GM10248 (cell line): ENCODE measurements around the gene KRTAP10-4.

Experiments used
- CTCF ChIA-PET: fragments of 300-600 bp; sonication (Branson Sonifier 250); formaldehyde crosslinking; extraction: SDS; loops from one replicate; lab custom pipeline; 2021; ENCODE audit warnings: antibody characterized with exemption; lab: Yijun Ruan, JAX
- POLR2A ChIA-PET: fragments of 350-650 bp; sonication (Branson Sonifier 250); formaldehyde crosslinking; extraction: SDS; loops from one replicate; lab custom pipeline; 2020; ENCODE audit warnings: antibody characterized with exemption; lab: Yijun Ruan, JAX
- DNase-seq: peaks from one replicate; pipeline ENCODE4 v3.0.0; 2012; ENCODE audit errors: extremely low spot score
- CTCF ChIP-seq: IDR thresholded peaks from 2 replicates; pipeline ENCODE4 v1.5.1; 2012; ENCODE audit warnings: mild to moderate bottlenecking, low read depth; ENCODE audit errors: extremely low read depth, missing control alignments, control extremely low read depth

KRTAP10-4 gene

GRCh38 chr21:44619886-44620285, 46.4 kb downstream of the KRTAP10-4 start:
- ChIA-PET POLR2A (no interaction called here), CTCF (no interaction called here)
- no peak for TF ChIP-seq CTCF
- DNase-seq = no peak

- CTCF ChIA-PET = no interaction called here
- no peak for TF ChIP-seq CTCF
- POLR2A ChIA-PET = no interaction called here
- no peak for DNase-seq
Measured at GRCh38 chr21:44623575-44623974, 50.0 kb downstream of the KRTAP10-4 start.
